Activated CD8-positive, alpha-beta memory T cell treated with anti-CD3 and anti-CD28 coated beads, Interleukin-2, amount 10 ng/mL, durations not matched to agents 7 days and 5 days (primary cell): Measurements from ENCODE around the gene TRAF3. TPM values are rescaled to one million over a fixed set of nuclear protein-coding genes. Genes with fewer than 3 reads are reported as not detected.

ENCODE experiments used
- ATAC-seq: fragments of 150-1000 bp; cut with Tn5 transposase; one replicate; pipeline ENCODE4 v1.10.0; 2021; ENCODE audit warnings: moderate library complexity
- CTCF ChIA-PET: fragments of 350-600 bp; sonication (Branson Sonifier 250); formaldehyde crosslinking; loops from one replicate; lab custom pipeline; 2021; ENCODE audit warnings: antibody characterized with exemption; lab: Charles Lee
- DNase-seq: peaks from one replicate; pipeline ENCODE4 v3.0.0-alpha.2; 2020
- H3K27ac Mint-ChIP-seq: one replicate; pipeline ENCODE4 v1.8.0; 2021; ENCODE audit warnings: mild to moderate bottlenecking, mixed read lengths
- H3K27me3 Mint-ChIP-seq: one replicate; pipeline ENCODE4 v1.8.0; 2021; ENCODE audit warnings: mixed read lengths
- H3K36me3 Mint-ChIP-seq: one replicate; pipeline ENCODE4 v1.8.0; 2021; ENCODE audit warnings: mild to moderate bottlenecking, mixed read lengths
- H3K4me1 Mint-ChIP-seq: one replicate; pipeline ENCODE4 v1.8.0; 2021; ENCODE audit warnings: mixed read lengths
- H3K4me3 Mint-ChIP-seq: one replicate; pipeline ENCODE4 v1.8.0; 2021; ENCODE audit warnings: mild to moderate bottlenecking, moderate library complexity, mixed read lengths
- H3K9me3 Mint-ChIP-seq: one replicate; pipeline ENCODE4 v1.8.0; 2022; ENCODE audit warnings: low read depth, mixed read lengths
- total RNA-seq, 2 experiments: library from RNA; stranded (reverse); gene quantifications; one replicate each; pipeline ENCODE4 v1.2.3, GENCODE V29; 2021

The TRAF3 gene
- total RNA-seq, 2 experiments from 2014 or later, result 49.5 to 78.1 TPM

- H3K9me3 Mint-ChIP-seq, result peaks cover 11% of the 10 kb centered on the region
- peaks cover 45% of the 10 kb centered on the region for H3K36me3 Mint-ChIP-seq
- peak overlapping the region; percentile 56 for H3K27ac Mint-ChIP-seq
- CTCF ChIA-PET, result interaction anchor here (1.5 to 1.8 kb wide), 2 partner anchors 13 to 23 kb away, joined by 3 to 4 read pairs; no protein-coding TSS in a partner anchor
- ATAC-seq, result no peak
- no peaks in the 10 kb centered on the region for H3K27me3 Mint-ChIP-seq
- H3K4me1 Mint-ChIP-seq, result peaks cover 56% of the 10 kb centered on the region
- H3K4me3 Mint-ChIP-seq, result no peak overlapping the region
- DNase-seq, result no peak
These were observed 16.5 kb downstream of the TRAF3 start for GRCh38 chr14:102793531-102794328.

GRCh38 chr14:102795060-102795925, 18.0 kb downstream of the TRAF3 start:
- H3K9me3 Mint-ChIP-seq, result peaks cover 11% of the 10 kb centered on the region
- DNase-seq (peak; percentile 74), ATAC-seq (peak; percentile 94)
- CTCF ChIA-PET, result interaction anchor here (0.8 to 1.8 kb wide), 4 partner anchors 9 to 123 kb away, joined by 3 to 4 read pairs (median 4); no protein-coding TSS in a partner anchor
- H3K4me1 Mint-ChIP-seq, result peaks cover 53% of the 10 kb centered on the region
- H3K27ac Mint-ChIP-seq, result peak overlapping the region; percentile 84
- H3K36me3 Mint-ChIP-seq, result peaks cover 38% of the 10 kb centered on the region
- H3K4me3 Mint-ChIP-seq, result no peak overlapping the region
- no peaks in the 10 kb centered on the region for H3K27me3 Mint-ChIP-seq

GRCh38 chr14:102796661-102797190, 19.5 kb downstream of the TRAF3 start:
- Mint-ChIP-seq H3K4me3 (no peak overlapping the region), H3K27me3 (no peaks in the 10 kb centered on the region), H3K36me3 (peaks cover 29% of the 10 kb centered on the region), H3K4me1 (peaks cover 46% of the 10 kb centered on the region), H3K9me3 (peaks cover 8% of the 10 kb centered on the region), H3K27ac (peak overlapping the region; percentile 6)
- ATAC-seq (no peak), DNase-seq (no peak)
- CTCF ChIA-PET, result no interaction called here

- Mint-ChIP-seq H3K36me3 (peaks cover 13% of the 10 kb centered on the region), H3K4me1 (peaks cover 48% of the 10 kb centered on the region), H3K27ac (peak overlapping the region; percentile 6), H3K4me3 (no peak overlapping the region), H3K27me3 (no peaks in the 10 kb centered on the region), H3K9me3 (peaks cover under 1% of the 10 kb centered on the region)
- no peak for ATAC-seq
- CTCF ChIA-PET, result no interaction called here
- no peak for DNase-seq
These were observed 21.7 kb downstream of the TRAF3 start for GRCh38 chr14:102798926-102799325.

GRCh38 chr14:102799684-102800562, 22.7 kb downstream of the TRAF3 start:
- Mint-ChIP-seq H3K4me1 (peaks cover 50% of the 10 kb centered on the region), H3K36me3 (peaks cover 12% of the 10 kb centered on the region), H3K27me3 (no peaks in the 10 kb centered on the region), H3K4me3 (no peak overlapping the region), H3K27ac (no peak overlapping the region), H3K9me3 (no peaks in the 10 kb centered on the region)
- DNase-seq (no peak), ATAC-seq (no peak)
- CTCF ChIA-PET, result no interaction called here

- Mint-ChIP-seq H3K36me3 (peaks cover 19% of the 10 kb centered on the region), H3K27ac (peak overlapping the region; percentile 34), H3K4me3 (no peak overlapping the region), H3K4me1 (peaks cover 68% of the 10 kb centered on the region), H3K27me3 (no peaks in the 10 kb centered on the region), H3K9me3 (no peaks in the 10 kb centered on the region)
- ATAC-seq, result no peak
- no peak for DNase-seq
- CTCF ChIA-PET, result interaction anchor here (0.7 kb wide), 1 partner anchor 18 kb away, joined by 3 read pairs; no protein-coding TSS in a partner anchor
These were observed 25.7 kb downstream of the TRAF3 start for GRCh38 chr14:102802834-102803523.

DNA sequence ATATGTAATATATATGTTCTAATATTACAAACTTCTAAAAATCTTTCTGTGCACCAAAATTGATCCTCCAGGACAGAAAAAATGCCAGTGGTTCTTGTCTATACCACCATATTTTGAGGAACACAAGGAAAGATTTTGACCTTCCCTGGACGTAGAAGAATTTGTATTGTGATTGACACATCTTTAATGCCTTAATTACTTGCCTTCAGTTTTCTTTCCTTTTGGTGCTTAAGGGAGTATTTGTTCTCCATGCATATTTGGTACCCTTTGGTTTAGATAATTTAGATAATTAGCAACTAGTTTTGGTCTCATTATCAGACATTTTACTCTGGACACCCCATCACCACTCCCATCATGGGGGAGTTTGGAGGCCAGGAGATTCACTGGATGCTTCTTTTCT, 27.6 kb downstream of the TRAF3 start:
- Mint-ChIP-seq H3K36me3 (peaks cover 15% of the 10 kb centered on the region), H3K9me3 (no peaks in the 10 kb centered on the region), H3K4me3 (peak overlapping the region; percentile 75), H3K4me1 (peaks cover 63% of the 10 kb centered on the region), H3K27me3 (no peaks in the 10 kb centered on the region), H3K27ac (peak overlapping the region; percentile 91)
- CTCF ChIA-PET, result interaction anchor here (1.0 to 1.2 kb wide), 2 partner anchors 10 to 30 kb away, joined by 3 to 4 read pairs; no protein-coding TSS in a partner anchor
- no peak for ATAC-seq
- no peak for DNase-seq

- peaks cover 68% of the 10 kb centered on the region for H3K4me1 Mint-ChIP-seq
- CTCF ChIA-PET, result interaction anchor here (1.0 kb wide), 1 partner anchor 30 kb away, joined by 3 read pairs; no protein-coding TSS in a partner anchor
These were observed 28.2 kb downstream of the TRAF3 start for GRCh38 chr14:102805371-102805891.

GRCh38 chr14:102805941-102806340, 28.7 kb downstream of the TRAF3 start:
- Mint-ChIP-seq H3K27ac (peak overlapping the region; percentile 91), H3K36me3 (peaks cover 16% of the 10 kb centered on the region), H3K9me3 (no peaks in the 10 kb centered on the region), H3K27me3 (no peaks in the 10 kb centered on the region), H3K4me3 (peak overlapping the region; percentile 75), H3K4me1 (peaks cover 72% of the 10 kb centered on the region)
- no peak for DNase-seq
- CTCF ChIA-PET, result interaction anchor here (0.9 to 1.8 kb wide), 3 partner anchors 8 to 31 kb away, joined by 3 to 5 read pairs (median 4); no protein-coding TSS in a partner anchor
- ATAC-seq, result peak; percentile 13

More at GRCh38 chr14:102805371-102805891, 28.2 kb downstream of the TRAF3 start:
- DNase-seq (peak; percentile 85), ATAC-seq (peak; percentile 78)
- no peaks in the 10 kb centered on the region for H3K27me3 Mint-ChIP-seq
- no peaks in the 10 kb centered on the region for H3K9me3 Mint-ChIP-seq
- H3K4me3 Mint-ChIP-seq, result peak overlapping the region; percentile 75
- H3K27ac Mint-ChIP-seq, result peak overlapping the region; percentile 91
- H3K36me3 Mint-ChIP-seq, result peaks cover 15% of the 10 kb centered on the region

GRCh38 chr14:102806447-102806846, 29.2 kb downstream of the TRAF3 start:
- DNase-seq (no peak), ATAC-seq (no peak)
- CTCF ChIA-PET, result interaction anchor here (0.9 to 1.8 kb wide), 2 partner anchors 9 to 12 kb away, joined by 4 to 5 read pairs; no protein-coding TSS in a partner anchor
- H3K9me3 Mint-ChIP-seq, result no peaks in the 10 kb centered on the region
- H3K4me3 Mint-ChIP-seq, result peak overlapping the region; percentile 75
- peaks cover 75% of the 10 kb centered on the region for H3K4me1 Mint-ChIP-seq
- H3K27me3 Mint-ChIP-seq, result no peaks in the 10 kb centered on the region
- H3K27ac Mint-ChIP-seq, result peak overlapping the region; percentile 91
- peaks cover 14% of the 10 kb centered on the region for H3K36me3 Mint-ChIP-seq

DNA sequence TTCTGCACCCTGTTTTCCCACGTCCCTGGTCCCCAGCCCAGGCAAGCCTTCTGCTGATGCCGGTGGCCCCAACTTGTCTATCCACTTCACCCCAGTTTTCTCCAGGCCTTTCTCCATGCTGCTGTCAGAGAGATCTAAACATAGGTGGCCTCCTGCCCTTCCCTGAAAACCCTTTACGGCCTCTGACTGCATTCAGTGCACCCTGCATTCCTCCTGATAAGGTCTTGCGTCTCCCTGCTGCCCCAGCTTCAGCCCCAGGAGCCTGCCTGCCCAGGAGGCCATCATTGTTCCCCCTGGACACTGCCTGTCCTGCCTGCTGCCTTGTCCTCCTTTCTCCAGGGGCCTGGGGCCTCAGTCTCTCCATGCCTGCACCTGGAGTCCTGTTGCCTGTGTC, 29.8 kb downstream of the TRAF3 start:
- Mint-ChIP-seq H3K27ac (peak overlapping the region; percentile 91), H3K9me3 (no peaks in the 10 kb centered on the region), H3K36me3 (peaks cover 16% of the 10 kb centered on the region), H3K4me3 (peak overlapping the region; percentile 25), H3K4me1 (peaks cover 79% of the 10 kb centered on the region), H3K27me3 (no peaks in the 10 kb centered on the region)
- CTCF ChIA-PET, result interaction anchor here (0.9 to 1.8 kb wide), 2 partner anchors 9 to 11 kb away, joined by 4 to 5 read pairs; no protein-coding TSS in a partner anchor
- no peak for ATAC-seq
- no peak for DNase-seq
